ENCODE measurements around the gene BFSP1. TPM values are rescaled to one million over a fixed set of nuclear protein-coding genes. Genes with fewer than 3 reads are reported as not detected.

BFSP1 gene
- total and polyA plus RNA-seq, 2 of the 8 experiments (the other 6 are each of a cell fraction or from before 2014, with no cell fraction given), result 1.5 to 2.5 TPM

DNA sequence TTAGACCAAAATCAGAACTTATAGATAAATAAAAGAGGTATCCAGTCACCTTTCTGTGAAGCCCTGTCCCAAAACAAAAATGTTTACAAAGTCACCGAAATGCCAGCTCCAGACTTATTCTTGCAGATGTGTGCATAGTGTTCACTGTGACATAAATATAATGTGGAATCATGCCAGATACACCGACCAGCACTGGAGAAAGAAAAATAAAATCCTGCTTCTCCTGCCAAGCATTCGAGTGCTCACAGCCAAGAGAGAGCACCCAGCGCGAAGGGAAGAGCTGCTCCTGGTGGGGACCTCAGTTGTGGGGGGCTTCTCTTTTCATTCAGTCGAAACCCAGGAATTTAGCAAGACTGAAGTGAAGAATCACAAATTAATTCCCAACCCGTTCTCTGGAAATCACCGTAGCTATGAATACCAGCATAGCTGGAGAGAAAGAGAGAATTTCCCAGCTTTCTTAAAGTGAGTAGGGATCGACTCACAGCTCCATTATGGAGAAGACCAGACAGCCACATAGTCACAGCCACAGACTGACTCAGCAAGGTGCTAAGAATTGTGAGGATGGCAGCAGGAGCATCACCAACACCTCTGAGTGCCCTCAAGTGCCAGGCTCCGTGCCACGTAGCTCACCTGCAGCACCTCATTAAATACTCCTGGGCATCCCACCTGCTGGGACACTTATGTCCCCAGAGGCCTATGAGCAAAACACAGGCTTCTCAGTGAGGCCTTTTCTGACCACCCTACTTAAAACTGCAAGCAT, 33.2 kb downstream of the BFSP1 start (continued):
- TF ChIP-seq RAD21 (IDR thresholded peaks at IDR 0.05 in 1 of 2, conservative IDR thresholded peaks at IDR 0.05 in 1 of 2; ENCODE audit: low read depth in 2 of 2, low read length in 2 of 2), result no peak
- TF ChIP-seq POU5F1 (IDR thresholded peaks at IDR 0.05; ENCODE audit: low read depth, low read length), result no peak
- TF ChIP-seq, protein P1, sequence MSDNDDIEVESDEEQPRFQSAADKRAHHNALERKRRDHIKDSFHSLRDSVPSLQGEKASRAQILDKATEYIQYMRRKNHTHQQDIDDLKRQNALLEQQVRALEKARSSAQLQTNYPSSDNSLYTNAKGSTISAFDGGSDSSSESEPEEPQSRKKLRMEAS (IDR thresholded peaks at IDR 0.05), result no peak
- no peak for TF ChIP-seq RNF2 (IDR thresholded peaks at IDR 0.05; ENCODE audit: borderline replicate concordance, low read depth, low read length, missing control alignments, poor library complexity, severe bottlenecking)
- TF ChIP-seq TBP (IDR thresholded peaks at IDR 0.05; ENCODE audit: low read depth, low read length), result no peak
